HG03575 (cell line): ENCODE data around the gene PCDHB3.
"Not testable (repeated sequence)": the region's sequence is repeated elsewhere in the genome, so short reads cannot be mapped to it uniquely, and the experiment has no call there.

Source experiments
- ATAC-seq: cut with Tn5 transposase; IDR thresholded peaks from one replicate; pipeline ENCODE4 v1.9.1; 2021; ENCODE audit not compliant: unreplicated experiment, insufficient number of reproducible peaks, low FRiP score; ENCODE audit errors: extremely low read depth

PCDHB3 gene

DNA sequence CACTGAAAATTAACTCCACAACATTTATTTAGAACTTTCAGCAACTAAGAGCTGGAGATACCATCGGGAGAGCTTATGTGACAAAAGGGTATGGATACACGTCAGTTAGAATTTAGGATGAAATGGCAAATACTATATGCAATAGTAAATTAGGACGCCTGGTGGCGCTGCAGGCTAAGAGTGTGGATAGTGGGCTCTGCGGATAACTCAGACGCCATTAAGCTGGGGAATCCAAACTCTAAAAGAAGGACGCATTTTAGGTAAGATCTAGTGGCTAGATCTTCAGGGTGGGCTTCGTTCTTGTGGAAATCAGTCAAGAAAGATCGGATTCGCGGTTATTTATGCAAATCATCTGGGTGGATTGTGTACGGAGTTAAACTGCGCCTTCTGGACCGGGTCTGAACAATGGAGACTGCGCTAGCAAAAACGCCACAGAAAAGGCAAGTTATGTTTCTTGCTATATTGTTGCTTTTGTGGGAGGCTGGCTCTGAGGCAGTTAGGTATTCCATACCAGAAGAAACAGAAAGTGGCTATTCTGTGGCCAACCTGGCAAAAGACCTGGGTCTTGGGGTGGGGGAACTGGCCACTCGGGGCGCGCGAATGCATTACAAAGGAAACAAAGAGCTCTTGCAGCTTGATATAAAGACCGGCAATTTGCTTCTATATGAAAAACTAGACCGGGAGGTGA lies 34.9 kb downstream of the PCDHB3 start, which contains the start of gene PCDHB5:
PCDHB5 (plus strand) TSS at position 177 of the 688 bp plus-strand sequence; CDS start at position 406, 229 bp downstream.
- no peak for ATAC-seq

DNA sequence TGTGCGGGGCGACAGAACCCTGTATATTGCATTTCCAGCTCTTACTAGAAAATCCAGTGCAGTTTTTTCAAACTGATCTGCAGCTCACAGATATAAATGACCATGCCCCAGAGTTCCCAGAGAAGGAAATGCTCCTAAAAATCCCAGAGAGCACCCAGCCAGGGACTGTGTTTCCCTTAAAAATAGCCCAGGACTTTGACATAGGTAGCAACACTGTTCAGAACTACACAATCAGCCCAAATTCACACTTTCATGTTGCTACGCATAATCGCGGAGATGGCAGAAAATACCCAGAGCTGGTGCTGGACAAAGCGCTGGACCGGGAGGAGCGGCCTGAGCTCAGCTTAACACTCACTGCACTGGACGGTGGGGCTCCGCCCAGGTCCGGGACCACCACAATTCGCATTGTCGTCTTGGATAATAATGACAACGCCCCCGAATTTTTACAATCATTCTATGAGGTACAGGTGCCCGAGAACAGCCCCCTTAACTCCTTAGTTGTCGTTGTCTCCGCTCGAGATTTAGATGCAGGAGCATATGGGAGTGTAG lies 35.5 kb downstream of the PCDHB3 start:
- ATAC-seq = no peak

DNA sequence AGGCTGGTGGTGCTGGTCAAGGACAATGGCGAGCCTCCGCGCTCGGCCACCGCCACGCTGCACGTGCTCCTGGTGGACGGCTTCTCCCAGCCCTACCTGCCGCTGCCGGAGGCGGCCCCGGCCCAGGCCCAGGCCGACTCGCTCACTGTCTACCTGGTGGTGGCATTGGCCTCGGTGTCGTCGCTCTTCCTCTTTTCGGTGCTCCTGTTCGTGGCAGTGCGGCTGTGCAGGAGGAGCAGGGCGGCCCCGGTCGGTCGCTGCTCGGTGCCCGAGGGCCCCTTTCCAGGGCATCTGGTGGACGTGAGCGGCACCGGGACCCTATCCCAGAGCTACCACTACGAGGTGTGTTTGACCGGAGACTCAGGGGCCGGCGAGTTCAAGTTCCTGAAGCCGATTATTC lies 37.1 kb downstream of the PCDHB3 start:
- ATAC-seq = not testable (repeated sequence)

DNA sequence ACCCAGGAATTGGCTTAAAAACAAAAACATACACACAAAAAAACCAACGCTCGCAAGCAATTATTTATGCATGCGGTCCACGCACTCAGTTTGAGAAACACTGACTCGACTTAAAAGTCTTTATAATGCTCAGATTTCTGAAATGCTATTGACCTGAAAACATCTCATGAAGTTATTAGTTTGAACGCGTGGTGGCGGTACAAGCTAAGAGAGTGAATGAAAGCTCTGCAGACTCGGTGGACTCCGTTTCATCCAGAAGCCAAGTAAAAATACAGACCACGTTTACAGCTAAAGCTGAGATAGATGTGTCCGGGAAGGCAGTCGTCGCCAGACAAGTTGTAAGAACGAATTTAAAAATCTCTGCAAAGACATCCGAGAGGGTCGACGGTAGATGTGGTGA lies 49.5 kb downstream of the PCDHB3 start, which contains the start of gene PCDHB6:
PCDHB6 (plus strand) TSS at position 246 of the 400 bp plus-strand sequence. CDS start 201 bp downstream, outside the sequence.
- ATAC-seq = no peak

DNA sequence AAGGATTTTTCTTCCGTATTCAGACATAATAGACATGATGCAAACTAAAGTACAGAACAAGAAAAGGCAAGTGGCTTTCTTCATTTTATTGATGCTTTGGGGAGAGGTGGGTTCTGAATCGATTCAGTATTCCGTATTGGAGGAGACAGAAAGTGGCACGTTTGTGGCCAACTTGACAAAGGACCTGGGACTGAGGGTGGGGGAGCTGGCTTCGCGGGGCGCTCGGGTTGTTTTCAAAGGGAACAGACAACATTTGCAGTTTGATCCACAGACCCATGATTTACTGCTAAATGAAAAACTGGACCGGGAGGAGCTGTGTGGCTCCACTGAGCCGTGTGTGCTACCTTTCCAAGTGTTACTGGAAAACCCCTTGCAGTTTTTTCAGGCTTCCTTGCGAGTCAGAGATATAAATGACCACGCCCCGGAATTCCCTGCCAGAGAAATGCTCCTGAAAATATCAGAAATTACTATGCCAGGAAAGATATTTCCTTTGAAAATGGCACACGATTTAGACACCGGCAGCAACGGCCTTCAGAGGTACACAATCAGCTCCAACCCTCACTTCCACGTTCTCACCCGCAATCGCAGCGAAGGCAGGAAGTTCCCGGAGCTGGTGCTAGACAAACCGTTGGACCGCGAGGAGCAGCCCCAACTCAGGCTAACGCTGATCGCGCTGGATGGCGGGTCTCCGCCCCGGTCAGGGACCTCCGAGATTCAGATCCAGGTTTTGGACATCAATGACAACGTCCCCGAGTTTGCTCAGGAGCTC lies 50.1 kb downstream of the PCDHB3 start:
- ATAC-seq = no peak

DNA sequence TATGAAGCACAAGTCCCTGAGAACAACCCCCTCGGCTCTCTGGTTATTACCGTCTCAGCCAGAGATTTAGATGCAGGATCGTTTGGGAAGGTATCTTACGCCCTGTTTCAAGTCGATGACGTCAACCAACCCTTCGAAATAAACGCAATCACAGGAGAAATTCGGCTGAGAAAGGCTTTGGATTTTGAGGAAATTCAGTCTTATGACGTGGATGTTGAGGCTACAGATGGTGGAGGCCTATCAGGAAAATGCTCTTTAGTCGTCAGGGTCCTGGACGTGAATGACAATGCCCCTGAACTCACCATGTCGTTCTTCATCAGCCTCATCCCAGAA lies 50.7 kb downstream of the PCDHB3 start:
- ATAC-seq = no peak

DNA sequence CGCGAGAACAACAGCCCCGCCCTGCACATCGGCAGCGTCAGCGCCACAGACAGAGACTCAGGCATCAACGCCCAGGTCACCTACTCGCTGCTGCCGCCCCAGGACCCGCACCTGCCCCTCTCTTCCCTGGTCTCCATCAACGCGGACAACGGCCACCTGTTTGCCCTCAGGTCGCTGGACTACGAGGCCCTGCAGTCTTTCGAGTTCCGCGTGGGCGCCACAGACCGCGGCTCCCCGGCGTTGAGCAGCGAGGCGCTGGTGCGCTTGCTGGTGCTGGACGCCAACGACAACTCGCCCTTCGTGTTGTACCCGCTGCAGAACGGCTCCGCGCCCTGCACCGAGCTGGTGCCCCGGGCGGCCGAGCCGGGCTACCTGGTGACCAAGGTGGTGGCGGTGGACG lies 51.4 kb downstream of the PCDHB3 start:
- not testable (repeated sequence) for ATAC-seq

DNA sequence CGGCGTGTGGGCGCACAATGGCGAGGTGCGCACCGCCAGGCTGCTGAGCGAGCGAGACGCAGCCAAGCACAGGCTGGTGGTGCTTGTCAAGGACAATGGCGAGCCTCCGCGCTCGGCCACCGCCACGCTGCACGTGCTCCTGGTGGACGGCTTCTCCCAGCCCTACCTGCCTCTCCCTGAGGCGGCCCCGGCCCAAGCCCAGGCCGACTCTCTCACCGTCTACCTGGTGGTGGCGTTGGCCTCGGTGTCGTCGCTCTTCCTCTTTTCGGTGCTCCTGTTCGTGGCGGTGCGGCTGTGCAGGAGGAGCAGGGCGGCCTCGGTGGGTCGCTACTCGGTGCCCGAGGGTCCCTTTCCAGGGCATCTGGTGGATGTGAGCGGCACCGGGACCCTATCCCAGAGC lies 51.8 kb downstream of the PCDHB3 start:
- not testable (repeated sequence) for ATAC-seq
